ENCODE data around the gene ACOX3. TPM values are rescaled to one million over a fixed set of nuclear protein-coding genes. Genes with fewer than 3 reads are reported as not detected.

ACOX3 gene
- total and polyA plus RNA-seq, 4 donors: 11.4 to 24.6 (median 13.6) TPM

DNA sequence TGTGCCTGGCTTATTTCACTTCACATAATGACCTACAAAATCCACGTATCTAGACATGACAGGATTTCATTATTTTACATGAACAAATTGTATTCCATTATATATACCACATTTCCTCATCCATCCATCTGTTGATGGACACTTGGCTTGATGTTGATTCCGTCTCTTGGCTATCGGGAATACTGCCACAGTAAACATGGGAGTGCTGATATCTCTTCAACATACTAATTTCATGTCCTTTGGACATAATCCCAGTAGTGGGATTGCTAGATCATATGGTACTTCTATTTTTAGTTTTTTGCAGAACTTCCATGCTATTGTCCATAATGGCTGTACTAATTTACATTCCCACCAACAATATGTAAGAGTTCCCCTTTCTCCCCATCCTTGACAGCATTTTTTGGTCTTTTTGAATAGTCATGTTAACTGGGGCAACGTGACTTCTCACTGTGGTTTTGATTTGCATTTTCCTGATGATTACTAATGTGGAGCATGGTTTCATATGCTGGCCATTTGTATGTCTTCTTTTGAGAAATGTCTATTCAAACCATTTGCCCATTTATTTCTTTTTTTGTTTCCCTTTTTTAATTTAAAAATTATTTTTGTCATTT lies 102.1 kb downstream of the ACOX3 start:
- no peak overlapping the region for H3K4me3 ChIP-seq (ENCODE audit: low read depth in 1 of 3, low read length in 3 of 3)
- DNase-seq (ENCODE audit: low spot score): no peak
- H3K27ac ChIP-seq (ENCODE audit: low read depth in 1 of 2, low read length in 2 of 2): no peak overlapping the region
- TF ChIP-seq TAF1 (conservative IDR thresholded peaks at IDR 0.05) (no peak), EGR1 (IDR thresholded peaks at IDR 0.05; ENCODE audit: low read depth in 2 of 2) (no peak)
- no peak overlapping the region for H3K9ac ChIP-seq (ENCODE audit: low read depth in 1 of 2, low read length in 2 of 2)
- no peaks in the 10 kb centered on the region for H3K9me3 ChIP-seq (ENCODE audit: control insufficient read depth in 4 of 4, low read length in 3 of 4)
- no peaks in the 10 kb centered on the region for H3K4me1 ChIP-seq (ENCODE audit: control insufficient read depth in 4 of 4, insufficient read depth in 4 of 4, low read length in 3 of 4)
- H3K36me3 ChIP-seq (ENCODE audit: control insufficient read depth in 4 of 4, insufficient read depth in 3 of 4, low read depth in 1 of 4, low read length in 3 of 4): no peaks in the 10 kb centered on the region
- 40% methylated on average over 4 of the region's 4 CpGs for WGBS
- H3K27me3 ChIP-seq (ENCODE audit: control insufficient read depth in 4 of 4, insufficient read depth in 4 of 4, low read length in 3 of 4): no peaks in the 10 kb centered on the region

- WGBS: 88% methylated on average over 7 of the region's 7 CpGs
- Histone ChIP-seq H3K4me1 (ENCODE audit: control insufficient read depth in 4 of 4, insufficient read depth in 4 of 4, low read length in 3 of 4) (no peaks in the 10 kb centered on the region), H3K27me3 (ENCODE audit: control insufficient read depth in 4 of 4, insufficient read depth in 4 of 4, low read length in 3 of 4) (no peaks in the 10 kb centered on the region), H3K27ac (ENCODE audit: low read depth in 1 of 2, low read length in 2 of 2) (no peak overlapping the region), H3K9me3 (ENCODE audit: control insufficient read depth in 4 of 4, low read length in 3 of 4) (no peaks in the 10 kb centered on the region), H3K9ac (ENCODE audit: low read depth in 1 of 2, low read length in 2 of 2) (no peak overlapping the region), H3K4me3 (ENCODE audit: low read depth in 1 of 3, low read length in 3 of 3) (no peak overlapping the region), H3K36me3 (ENCODE audit: control insufficient read depth in 4 of 4, insufficient read depth in 3 of 4, low read depth in 1 of 4, low read length in 3 of 4) (no peaks in the 10 kb centered on the region)
- TF ChIP-seq GABPA (IDR thresholded peaks at IDR 0.05 in 1 of 2, conservative IDR thresholded peaks at IDR 0.05 in 1 of 2) (no peak), FOXA2 (IDR thresholded peaks at IDR 0.05) (no peak), RXRA (IDR thresholded peaks at IDR 0.05) (no peak), JUND (IDR thresholded peaks at IDR 0.05) (no peak), YY1 (IDR thresholded peaks at IDR 0.05) (no peak), RAD21 (IDR thresholded peaks at IDR 0.05) (no peak), HNF4A (conservative IDR thresholded peaks at IDR 0.05) (no peak)
- TF ChIP-seq, protein P1, sequence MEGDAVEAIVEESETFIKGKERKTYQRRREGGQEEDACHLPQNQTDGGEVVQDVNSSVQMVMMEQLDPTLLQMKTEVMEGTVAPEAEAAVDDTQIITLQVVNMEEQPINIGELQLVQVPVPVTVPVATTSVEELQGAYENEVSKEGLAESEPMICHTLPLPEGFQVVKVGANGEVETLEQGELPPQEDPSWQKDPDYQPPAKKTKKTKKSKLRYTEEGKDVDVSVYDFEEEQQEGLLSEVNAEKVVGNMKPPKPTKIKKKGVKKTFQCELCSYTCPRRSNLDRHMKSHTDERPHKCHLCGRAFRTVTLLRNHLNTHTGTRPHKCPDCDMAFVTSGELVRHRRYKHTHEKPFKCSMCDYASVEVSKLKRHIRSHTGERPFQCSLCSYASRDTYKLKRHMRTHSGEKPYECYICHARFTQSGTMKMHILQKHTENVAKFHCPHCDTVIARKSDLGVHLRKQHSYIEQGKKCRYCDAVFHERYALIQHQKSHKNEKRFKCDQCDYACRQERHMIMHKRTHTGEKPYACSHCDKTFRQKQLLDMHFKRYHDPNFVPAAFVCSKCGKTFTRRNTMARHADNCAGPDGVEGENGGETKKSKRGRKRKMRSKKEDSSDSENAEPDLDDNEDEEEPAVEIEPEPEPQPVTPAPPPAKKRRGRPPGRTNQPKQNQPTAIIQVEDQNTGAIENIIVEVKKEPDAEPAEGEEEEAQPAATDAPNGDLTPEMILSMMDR (IDR thresholded peaks at IDR 0.05; ENCODE audit: low read depth, low read length, missing input control): no peak
- TF ChIP-seq, protein P2, sequence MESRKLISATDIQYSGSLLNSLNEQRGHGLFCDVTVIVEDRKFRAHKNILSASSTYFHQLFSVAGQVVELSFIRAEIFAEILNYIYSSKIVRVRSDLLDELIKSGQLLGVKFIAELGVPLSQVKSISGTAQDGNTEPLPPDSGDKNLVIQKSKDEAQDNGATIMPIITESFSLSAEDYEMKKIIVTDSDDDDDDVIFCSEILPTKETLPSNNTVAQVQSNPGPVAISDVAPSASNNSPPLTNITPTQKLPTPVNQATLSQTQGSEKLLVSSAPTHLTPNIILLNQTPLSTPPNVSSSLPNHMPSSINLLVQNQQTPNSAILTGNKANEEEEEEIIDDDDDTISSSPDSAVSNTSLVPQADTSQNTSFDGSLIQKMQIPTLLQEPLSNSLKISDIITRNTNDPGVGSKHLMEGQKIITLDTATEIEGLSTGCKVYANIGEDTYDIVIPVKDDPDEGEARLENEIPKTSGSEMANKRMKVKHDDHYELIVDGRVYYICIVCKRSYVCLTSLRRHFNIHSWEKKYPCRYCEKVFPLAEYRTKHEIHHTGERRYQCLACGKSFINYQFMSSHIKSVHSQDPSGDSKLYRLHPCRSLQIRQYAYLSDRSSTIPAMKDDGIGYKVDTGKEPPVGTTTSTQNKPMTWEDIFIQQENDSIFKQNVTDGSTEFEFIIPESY (IDR thresholded peaks at IDR 0.05): no peak
- TF ChIP-seq, protein P3, sequence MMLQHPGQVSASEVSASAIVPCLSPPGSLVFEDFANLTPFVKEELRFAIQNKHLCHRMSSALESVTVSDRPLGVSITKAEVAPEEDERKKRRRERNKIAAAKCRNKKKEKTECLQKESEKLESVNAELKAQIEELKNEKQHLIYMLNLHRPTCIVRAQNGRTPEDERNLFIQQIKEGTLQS (IDR thresholded peaks at IDR 0.05): no peak
- TF ChIP-seq, protein P4, sequence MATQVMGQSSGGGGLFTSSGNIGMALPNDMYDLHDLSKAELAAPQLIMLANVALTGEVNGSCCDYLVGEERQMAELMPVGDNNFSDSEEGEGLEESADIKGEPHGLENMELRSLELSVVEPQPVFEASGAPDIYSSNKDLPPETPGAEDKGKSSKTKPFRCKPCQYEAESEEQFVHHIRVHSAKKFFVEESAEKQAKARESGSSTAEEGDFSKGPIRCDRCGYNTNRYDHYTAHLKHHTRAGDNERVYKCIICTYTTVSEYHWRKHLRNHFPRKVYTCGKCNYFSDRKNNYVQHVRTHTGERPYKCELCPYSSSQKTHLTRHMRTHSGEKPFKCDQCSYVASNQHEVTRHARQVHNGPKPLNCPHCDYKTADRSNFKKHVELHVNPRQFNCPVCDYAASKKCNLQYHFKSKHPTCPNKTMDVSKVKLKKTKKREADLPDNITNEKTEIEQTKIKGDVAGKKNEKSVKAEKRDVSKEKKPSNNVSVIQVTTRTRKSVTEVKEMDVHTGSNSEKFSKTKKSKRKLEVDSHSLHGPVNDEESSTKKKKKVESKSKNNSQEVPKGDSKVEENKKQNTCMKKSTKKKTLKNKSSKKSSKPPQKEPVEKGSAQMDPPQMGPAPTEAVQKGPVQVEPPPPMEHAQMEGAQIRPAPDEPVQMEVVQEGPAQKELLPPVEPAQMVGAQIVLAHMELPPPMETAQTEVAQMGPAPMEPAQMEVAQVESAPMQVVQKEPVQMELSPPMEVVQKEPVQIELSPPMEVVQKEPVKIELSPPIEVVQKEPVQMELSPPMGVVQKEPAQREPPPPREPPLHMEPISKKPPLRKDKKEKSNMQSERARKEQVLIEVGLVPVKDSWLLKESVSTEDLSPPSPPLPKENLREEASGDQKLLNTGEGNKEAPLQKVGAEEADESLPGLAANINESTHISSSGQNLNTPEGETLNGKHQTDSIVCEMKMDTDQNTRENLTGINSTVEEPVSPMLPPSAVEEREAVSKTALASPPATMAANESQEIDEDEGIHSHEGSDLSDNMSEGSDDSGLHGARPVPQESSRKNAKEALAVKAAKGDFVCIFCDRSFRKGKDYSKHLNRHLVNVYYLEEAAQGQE (IDR thresholded peaks at IDR 0.05): no peak
- no peak for DNase-seq (ENCODE audit: low spot score)
Measured at GRCh38 chr4:8336412-8337075, 104.0 kb downstream of the ACOX3 start.

All from liver (tissue), 9 donors.